ENCODE results near the gene IQCH.

GRCh38 chr15:67506775-67507747, 252.5 kb downstream of the IQCH start:
- TF ChIP-seq POLR2AphosphoS5 (IDR thresholded peaks at IDR 0.05; ENCODE audit: low read depth, low read length) (no peak), SIN3A (IDR thresholded peaks at IDR 0.05; ENCODE audit: borderline replicate concordance, insufficient read depth, low read length) (no peak), TAF1 (IDR thresholded peaks at IDR 0.05; ENCODE audit: borderline replicate concordance, insufficient read depth, low read length) (no peak)

All from PFSK-1 (cell line).